ENCODE data around the gene ANAPC2. TPM values are rescaled to one million over a fixed set of nuclear protein-coding genes. Genes with fewer than 3 reads are reported as not detected.

The ANAPC2 gene
- total and polyA plus RNA-seq, 2 of the 4 experiments (the other 2 are of a cell fraction), result 9.3 to 29.5 TPM

GRCh38 chr9:137180491-137180890, 7.9 kb downstream of the ANAPC2 start:
- Histone ChIP-seq H2BK20ac (ENCODE audit: low read depth, low read length) (no peak overlapping the region), H3K23ac (ENCODE audit: low read depth, low read length) (no peak overlapping the region), H4K91ac (ENCODE audit: insufficient read depth, low read depth, low read length) (no peak overlapping the region), H3K14ac (replicated peaks; ENCODE audit: low read depth, low read length) (no peak overlapping the region), H3K9me3 (ENCODE audit: control insufficient read depth, insufficient read depth, low read length) (no peaks in the 10 kb centered on the region), H3K4me3 (ENCODE audit: insufficient read depth, low read depth, low read length) (no peak overlapping the region), H3K79me1 (ENCODE audit: low read depth in 1 of 2, low read length in 2 of 2) (peaks cover 0 to 2% of the 10 kb centered on the region in 2 experiments; a peak in 1 of 4 replicates), H2BK5ac (ENCODE audit: low read depth, low read length, poor library complexity, severe bottlenecking) (no peak overlapping the region), H2AK5ac (ENCODE audit: low read depth, low read length) (no peak overlapping the region), H2AK9ac (replicated peaks; ENCODE audit: low read depth, low read length, poor library complexity) (no peak overlapping the region), H4K5ac (ENCODE audit: low read depth, low read length) (no peak overlapping the region), H4K8ac (ENCODE audit: low read depth in 2 of 2, low read length in 2 of 2) (no peak overlapping the region), H3K4ac (ENCODE audit: low read depth, low read length) (no peak overlapping the region), H3K36me3 (ENCODE audit: control insufficient read depth, insufficient read depth, low read length) (peaks cover 67% of the 10 kb centered on the region), H3K18ac (ENCODE audit: low read depth, low read length) (no peak overlapping the region), H2BK15ac (ENCODE audit: low read depth, low read length) (no peak overlapping the region), H3K9me1 (ENCODE audit: insufficient read depth, low read length) (0 out of 2 replicates have a peak, but pooled peaks cover 2% of the 10 kb centered on the region), H2BK120ac (ENCODE audit: low read depth, low read length) (no peak overlapping the region), H3K4me1 (ENCODE audit: control insufficient read depth, insufficient read depth, low read length) (no peaks in the 10 kb centered on the region; the same call in 1 of the 2 replicates), H3K27ac (ENCODE audit: insufficient read depth, low read length) (no peak overlapping the region), H3K4me2 (ENCODE audit: low read depth, low read length) (no peak overlapping the region), H2AFZ (replicated peaks; ENCODE audit: low read length, poor library complexity) (no peak overlapping the region), H4K20me1 (ENCODE audit: insufficient read depth, low read length) (no peaks in the 10 kb centered on the region; the same call in 1 of the 2 replicates), H3K9ac (ENCODE audit: low read depth, low read length) (no peak overlapping the region), H3K56ac (ENCODE audit: extremely low read depth, insufficient read depth, low read length) (no peak overlapping the region), H3K27me3 (ENCODE audit: control insufficient read depth, insufficient read depth, low read length) (no peaks in the 10 kb centered on the region)
- ChIA-PET POLR2A (ENCODE audit: unreplicated experiment) (no interaction called here), CTCF (no interaction called here)
- ATAC-seq (ENCODE audit: low read depth), result no peak
- BruUV-seq (replicated peaks), result no TSS peak
- no peak for DNase-seq
- in situ Hi-C loops (cut with MboI; ENCODE audit: low sequenced_read_pairs), result no loop called here
- TF ChIP-seq RCOR1 (IDR thresholded peaks at IDR 0.05; ENCODE audit: insufficient replicate concordance, low read length) (no peak), RFX5 (IDR thresholded peaks at IDR 0.05; ENCODE audit: low read depth, low read length) (no peak), CTCF (conservative IDR thresholded peaks at IDR 0.05; ENCODE audit: low read depth, low read length) (no peak), MXI1 (IDR thresholded peaks at IDR 0.05; ENCODE audit: borderline replicate concordance, low read depth, low read length) (no peak), CEBPB (IDR thresholded peaks at IDR 0.05; ENCODE audit: low read depth, low read length) (no peak), USF2 (IDR thresholded peaks at IDR 0.05; ENCODE audit: low read depth, low read length) (no peak), ELK1 (IDR thresholded peaks at IDR 0.05; ENCODE audit: borderline replicate concordance, low read depth, low read length) (no peak), CHD1 (IDR thresholded peaks at IDR 0.05; ENCODE audit: low read depth, low read length) (no peak), RAD21 (IDR thresholded peaks at IDR 0.05; ENCODE audit: low read length) (no peak), NFE2L2 (IDR thresholded peaks at IDR 0.05; ENCODE audit: low read depth, low read length) (no peak), MAFK (IDR thresholded peaks at IDR 0.05; ENCODE audit: low read depth, low read length) (no peak)
- whole genome bisulfite sequencing, 2 experiments (ENCODE audit: extremely low coverage in 2 of 2, insufficient read length in 1 of 2), result 93% methylated on average over 17 of the region's 20 CpGs; no CpG with 5 or more reads in 1 of the 2 experiments
- intact Hi-C loops (cut with micrococcal nuclease), result no loop called here
- dilution Hi-C loops (cut with HindIII; ENCODE audit: low sequenced_read_pairs, unreplicated experiment), result no loop called here
